ENCODE results near the gene COPS6. TPM values are rescaled to one million over a fixed set of nuclear protein-coding genes. Genes with fewer than 3 reads are reported as not detected.

The COPS6 gene
- total RNA-seq, 1 donor from 2014 or later: 120 TPM

GRCh38 chr7:100051611-100052010 is 37.2 kb upstream of the COPS6 start:
- H3K36me3 Mint-ChIP-seq: peaks cover 3% of the 10 kb centered on the region
- peaks cover 9% of the 10 kb centered on the region for H3K4me1 Mint-ChIP-seq (ENCODE audit: unreplicated experiment)
- H3K4me3 Mint-ChIP-seq: peak overlapping the region; percentile 73
- no peak for DNase-seq (ENCODE audit: extremely low spot score, unreplicated experiment)
- H3K27me3 Mint-ChIP-seq: no peaks in the 10 kb centered on the region
- H3K27ac Mint-ChIP-seq: peak overlapping the region; percentile 76
- TF ChIP-seq CTCF (conservative IDR thresholded peaks at IDR 0.05): no peak
- H3K9me3 Mint-ChIP-seq: no peaks in the 10 kb centered on the region

GRCh38 chr7:100053215-100053614 is 35.6 kb upstream of the COPS6 start:
- peak overlapping the region; percentile 69 for H3K4me3 Mint-ChIP-seq
- peak; percentile 53 for TF ChIP-seq CTCF (conservative IDR thresholded peaks at IDR 0.05)

GRCh38 chr7:100057006-100057405 is 31.8 kb upstream of the COPS6 start:
- no peak for DNase-seq (ENCODE audit: extremely low spot score, unreplicated experiment)
- Mint-ChIP-seq H3K27ac (no peak overlapping the region), H3K27me3 (no peaks in the 10 kb centered on the region), H3K4me3 (no peak overlapping the region), H3K4me1 (ENCODE audit: unreplicated experiment) (peaks cover 4% of the 10 kb centered on the region), H3K36me3 (peaks cover 25% of the 10 kb centered on the region), H3K9me3 (no peaks in the 10 kb centered on the region)
- TF ChIP-seq CTCF (conservative IDR thresholded peaks at IDR 0.05): no peak

More at GRCh38 chr7:100053215-100053614, 35.6 kb upstream of the COPS6 start:
- Mint-ChIP-seq H3K4me1 (ENCODE audit: unreplicated experiment) (peaks cover 9% of the 10 kb centered on the region), H3K9me3 (no peaks in the 10 kb centered on the region), H3K27me3 (no peaks in the 10 kb centered on the region), H3K27ac (peak overlapping the region; percentile 74), H3K36me3 (peaks cover 7% of the 10 kb centered on the region)
- no peak for DNase-seq (ENCODE audit: extremely low spot score, unreplicated experiment)

GRCh38 chr7:100059251-100059739 is 29.5 kb upstream of the COPS6 start:
- H3K36me3 Mint-ChIP-seq: peaks cover 35% of the 10 kb centered on the region
- no peak for TF ChIP-seq CTCF (conservative IDR thresholded peaks at IDR 0.05)
- H3K4me1 Mint-ChIP-seq (ENCODE audit: unreplicated experiment): no peaks in the 10 kb centered on the region
- no peak for DNase-seq (ENCODE audit: extremely low spot score, unreplicated experiment)
- no peak overlapping the region for H3K27ac Mint-ChIP-seq
- H3K27me3 Mint-ChIP-seq: no peaks in the 10 kb centered on the region
- H3K4me3 Mint-ChIP-seq: no peak overlapping the region
- no peaks in the 10 kb centered on the region for H3K9me3 Mint-ChIP-seq

- H3K27me3 Mint-ChIP-seq: no peaks in the 10 kb centered on the region
- no peaks in the 10 kb centered on the region for H3K9me3 Mint-ChIP-seq
- peaks cover 7% of the 10 kb centered on the region for H3K4me1 Mint-ChIP-seq (ENCODE audit: unreplicated experiment)
- H3K36me3 Mint-ChIP-seq: peaks cover 51% of the 10 kb centered on the region
- no peak overlapping the region for H3K27ac Mint-ChIP-seq
- H3K4me3 Mint-ChIP-seq: no peak overlapping the region
- no peak for DNase-seq (ENCODE audit: extremely low spot score, unreplicated experiment)
- TF ChIP-seq CTCF (conservative IDR thresholded peaks at IDR 0.05): no peak
These were observed 27.1 kb upstream of the COPS6 start for GRCh38 chr7:100061518-100062193.

Measured in type B pancreatic cell (in vitro differentiated cells).